Endometrial microvascular endothelial cells (primary cell): ENCODE measurements around the gene SLITRK1. TPM values are rescaled to one million over a fixed set of nuclear protein-coding genes. Genes with fewer than 3 reads are reported as not detected.

Experiments used
- in situ Hi-C: cut with HindIII; loops from 2 replicates; pipeline ENCODE4 v1.10.0; 2017; ENCODE audit warnings: low sequenced_read_pairs, low pct_unique_long_range_greater_than_20kb; ENCODE audit errors: inconsistent ontology term
- total RNA-seq: library from RNA; depleted of rRNA; stranded (reverse); fragments of >200 nt; gene quantifications from one replicate; pipeline ENCODE4 v1.2.3, GENCODE V29; 2015; ENCODE audit errors: inconsistent ontology term

Gene SLITRK1
- total RNA-seq, 1 donor from 2014 or later = not detected

GRCh38 chr13:83877651-83878355, 4.5 kb downstream of the SLITRK1 start:
- in situ Hi-C loops = no loop called here

- in situ Hi-C loops = no loop called here
These were observed 5.7 kb downstream of the SLITRK1 start for GRCh38 chr13:83876546-83876945.

- in situ Hi-C loops = no loop called here
These were observed 14.6 kb downstream of the SLITRK1 start for GRCh38 chr13:83867708-83868107.

- in situ Hi-C loops = no loop called here
These were observed 16.8 kb downstream of the SLITRK1 start for GRCh38 chr13:83865161-83866137.

GRCh38 chr13:83853771-83854170, 28.5 kb downstream of the SLITRK1 start:
- in situ Hi-C loops = no loop called here

- in situ Hi-C loops = no loop called here
These were observed 37.2 kb downstream of the SLITRK1 start for GRCh38 chr13:83845106-83845505.

- in situ Hi-C loops = no loop called here
These were observed 43.1 kb downstream of the SLITRK1 start for GRCh38 chr13:83839146-83839545.

- in situ Hi-C loops = no loop called here
These were observed 50.5 kb downstream of the SLITRK1 start for GRCh38 chr13:83831796-83832195.

GRCh38 chr13:83829810-83830209, 52.5 kb downstream of the SLITRK1 start:
- in situ Hi-C loops = no loop called here

- in situ Hi-C loops = no loop called here
These were observed 54.9 kb downstream of the SLITRK1 start for GRCh38 chr13:83827338-83827737.
